Measurements from ENCODE around the gene RPS6KC1. TPM values are rescaled to one million over a fixed set of nuclear protein-coding genes. Genes with fewer than 3 reads are reported as not detected.

The RPS6KC1 gene
- total RNA-seq, 2 experiments from 2014 or later = 6.2 to 7.0 TPM

GRCh38 chr1:213124590-213124989 lies 73.5 kb downstream of the RPS6KC1 start:
- no peaks in the 10 kb centered on the region for H3K9me3 Mint-ChIP-seq
- H3K27me3 Mint-ChIP-seq = no peaks in the 10 kb centered on the region
- intact Hi-C loops (cut with DNase I, micrococcal nuclease) = loop anchor here in 1 of 2 experiments (5.0 to 10.0 kb wide), 2 partner anchors 998 to 1210 kb away; no protein-coding TSS in a partner anchor
- H3K27me3 ChIP-seq (ENCODE audit: control insufficient read depth in 1 of 2, insufficient read depth in 2 of 2, low read length in 2 of 2) = no peaks in the 10 kb centered on the region
- H3K4me1 Mint-ChIP-seq (ENCODE audit: low read depth) = no peaks in the 10 kb centered on the region
- H3K9me3 ChIP-seq (ENCODE audit: control insufficient read depth in 1 of 2, insufficient read depth in 1 of 2, low read length in 2 of 2) = no peaks in the 10 kb centered on the region
- H3K36me3 ChIP-seq (ENCODE audit: insufficient read depth, low read length) = no peaks in the 10 kb centered on the region
- H3K36me3 Mint-ChIP-seq (ENCODE audit: low read depth) = peaks cover 8% of the 10 kb centered on the region
- H3K27ac Mint-ChIP-seq = no peak overlapping the region
- no peak for DNase-seq
- H3K4me1 ChIP-seq (ENCODE audit: insufficient read depth, low read length) = no peaks in the 10 kb centered on the region
- TF ChIP-seq CTCF (IDR thresholded peaks at IDR 0.05) = no peak
- no peak overlapping the region for H3K4me3 Mint-ChIP-seq
- ATAC-seq (ENCODE audit: poor library complexity) = no peak
- no peak overlapping the region for H3K4me3 ChIP-seq (ENCODE audit: low read length)
- ChIA-PET CTCF (interaction anchor here (1.4 kb wide), 1 partner anchor 13 kb away, joined by 4 read pairs; no protein-coding TSS in a partner anchor), POLR2A (no interaction called here)
- H3K27ac ChIP-seq (ENCODE audit: low read depth in 1 of 2, low read length in 2 of 2) = no peak overlapping the region

DNA sequence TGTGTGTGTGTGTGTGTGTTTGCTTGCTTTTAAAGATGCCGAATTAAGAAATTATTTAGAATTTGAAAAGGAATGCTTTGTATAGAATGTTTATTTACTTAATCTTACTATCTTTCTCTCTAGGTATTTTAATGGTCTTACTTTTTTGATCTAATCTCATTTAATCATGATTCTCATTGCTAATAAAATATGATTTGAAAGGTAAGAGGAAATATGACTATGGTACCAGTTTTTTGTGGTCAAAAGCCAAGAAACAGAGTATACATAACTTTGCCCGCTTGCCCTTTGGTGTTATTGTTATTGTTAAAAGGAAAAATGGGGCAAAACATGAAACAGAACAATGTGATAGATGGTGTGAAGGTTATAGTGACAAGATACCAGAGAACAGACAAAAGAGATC lies 74.6 kb downstream of the RPS6KC1 start:
- Histone ChIP-seq H3K9me3 (ENCODE audit: control insufficient read depth in 1 of 2, insufficient read depth in 1 of 2, low read length in 2 of 2) (no peaks in the 10 kb centered on the region), H3K27me3 (ENCODE audit: control insufficient read depth in 1 of 2, insufficient read depth in 2 of 2, low read length in 2 of 2) (no peaks in the 10 kb centered on the region), H3K36me3 (ENCODE audit: insufficient read depth, low read length) (no peaks in the 10 kb centered on the region), H3K4me3 (ENCODE audit: low read length) (no peak overlapping the region), H3K27ac (ENCODE audit: low read depth in 1 of 2, low read length in 2 of 2) (no peak overlapping the region), H3K4me1 (ENCODE audit: insufficient read depth, low read length) (no peaks in the 10 kb centered on the region)
- ChIA-PET POLR2A (no interaction called here), CTCF (interaction anchor here (0.7 kb wide), 1 partner anchor 1999 kb away, joined by 4 read pairs; no protein-coding TSS in a partner anchor)
- DNase-seq = no peak
- H3K27me3 Mint-ChIP-seq = no peaks in the 10 kb centered on the region
- no peak overlapping the region for H3K27ac Mint-ChIP-seq
- H3K4me3 Mint-ChIP-seq = no peak overlapping the region
- H3K36me3 Mint-ChIP-seq (ENCODE audit: low read depth) = peaks cover 16% of the 10 kb centered on the region
- TF ChIP-seq CTCF (IDR thresholded peaks at IDR 0.05) = no peak
- intact Hi-C loops (cut with DNase I, micrococcal nuclease) = loop anchor here in 1 of 2 experiments (10.0 kb wide), 1 partner anchor 1209 kb away; no protein-coding TSS in a partner anchor
- H3K4me1 Mint-ChIP-seq (ENCODE audit: low read depth) = no peaks in the 10 kb centered on the region
- ATAC-seq (ENCODE audit: poor library complexity) = no peak
- H3K9me3 Mint-ChIP-seq = no peaks in the 10 kb centered on the region

DNA sequence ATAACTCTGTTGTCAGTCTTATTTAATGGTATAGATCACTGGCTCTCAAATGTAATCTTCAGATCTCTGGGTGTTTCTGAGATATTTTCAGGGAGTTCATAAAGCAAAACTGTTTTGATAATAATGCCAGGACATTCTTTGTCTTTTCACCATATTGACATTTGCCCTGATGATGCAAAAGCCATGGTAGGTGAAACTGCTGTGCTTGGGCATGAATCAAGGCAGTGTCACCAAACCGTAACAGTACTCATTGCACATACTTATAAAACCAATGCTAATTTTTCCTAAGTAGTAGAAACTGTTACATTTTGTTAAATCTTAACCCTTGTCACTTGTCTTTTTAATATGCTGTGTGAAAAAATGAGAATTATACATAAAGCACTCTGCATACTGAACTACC lies 76.0 kb downstream of the RPS6KC1 start:
- Histone ChIP-seq H3K4me1 (ENCODE audit: insufficient read depth, low read length) (no peaks in the 10 kb centered on the region), H3K36me3 (ENCODE audit: insufficient read depth, low read length) (no peaks in the 10 kb centered on the region), H3K9me3 (ENCODE audit: control insufficient read depth in 1 of 2, insufficient read depth in 1 of 2, low read length in 2 of 2) (no peaks in the 10 kb centered on the region), H3K4me3 (ENCODE audit: low read length) (no peak overlapping the region), H3K27me3 (ENCODE audit: control insufficient read depth in 1 of 2, insufficient read depth in 2 of 2, low read length in 2 of 2) (no peaks in the 10 kb centered on the region), H3K27ac (ENCODE audit: low read depth in 1 of 2, low read length in 2 of 2) (no peak overlapping the region)
- CTCF ChIA-PET = no interaction called here
- Mint-ChIP-seq H3K27ac (no peak overlapping the region), H3K36me3 (ENCODE audit: low read depth) (peaks cover 16% of the 10 kb centered on the region), H3K27me3 (no peaks in the 10 kb centered on the region), H3K9me3 (no peaks in the 10 kb centered on the region), H3K4me1 (ENCODE audit: low read depth) (no peaks in the 10 kb centered on the region), H3K4me3 (no peak overlapping the region)
- intact Hi-C loops (cut with DNase I, micrococcal nuclease) = loop anchor here in 1 of 2 experiments (10.0 kb wide), 1 partner anchor 1208 kb away; no protein-coding TSS in a partner anchor
- ATAC-seq (ENCODE audit: poor library complexity) = no peak
- DNase-seq = no peak
- TF ChIP-seq CTCF (IDR thresholded peaks at IDR 0.05) = no peak
- POLR2A ChIA-PET = no interaction called here

All from CD4-positive, alpha-beta T cell (primary cell).